ENCODE results near the gene CDCP1.
A peak's percentile ranks its signal among the peaks of the same experiment; 100 is the strongest.
"Not testable (repeated sequence)": the region's sequence is repeated elsewhere in the genome, so short reads cannot be mapped to it uniquely, and the experiment has no call there.

Gene CDCP1

DNA sequence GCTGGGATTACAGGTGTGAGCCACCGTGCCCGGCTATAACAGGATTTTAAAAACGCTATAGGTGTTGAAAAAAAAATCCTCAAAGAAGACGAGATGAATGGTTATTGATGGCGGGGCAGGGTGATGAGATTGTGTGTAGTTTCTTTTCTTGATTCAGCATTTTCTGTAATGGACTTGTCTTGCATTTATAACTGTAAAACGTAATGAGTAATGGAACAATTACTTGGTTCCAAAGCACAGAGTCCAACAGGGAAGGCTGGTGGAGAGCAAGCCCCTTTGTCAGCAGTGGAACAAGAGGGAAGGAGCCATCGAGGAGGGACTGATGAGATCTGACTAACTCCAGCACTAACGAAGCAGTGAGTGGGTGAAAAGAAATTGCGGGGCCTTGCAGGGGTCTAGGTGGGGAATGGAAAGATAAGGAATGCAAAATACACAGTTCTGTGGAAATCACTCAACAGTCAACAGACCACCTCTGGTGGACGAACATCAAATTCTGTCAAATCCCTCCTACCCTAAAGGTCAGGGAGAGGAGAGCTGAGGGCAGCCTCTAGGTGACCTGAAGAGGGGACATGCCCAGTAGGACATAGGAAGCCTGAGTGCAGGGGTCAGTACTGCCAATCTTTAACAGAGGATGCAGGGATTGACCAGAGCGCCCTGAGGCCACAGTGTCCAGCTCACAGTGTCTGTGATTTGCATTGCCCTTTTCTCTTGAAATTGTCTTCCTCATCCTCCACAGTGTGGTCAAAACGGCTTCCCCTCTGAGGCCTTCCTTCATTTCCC, 23.1 kb upstream of the CDCP1 start:
- no peak for DNase-seq

- DNase-seq = no peak
Observed at GRCh38 chr3:45168451-45168850, 22.3 kb upstream of the CDCP1 start.

DNA sequence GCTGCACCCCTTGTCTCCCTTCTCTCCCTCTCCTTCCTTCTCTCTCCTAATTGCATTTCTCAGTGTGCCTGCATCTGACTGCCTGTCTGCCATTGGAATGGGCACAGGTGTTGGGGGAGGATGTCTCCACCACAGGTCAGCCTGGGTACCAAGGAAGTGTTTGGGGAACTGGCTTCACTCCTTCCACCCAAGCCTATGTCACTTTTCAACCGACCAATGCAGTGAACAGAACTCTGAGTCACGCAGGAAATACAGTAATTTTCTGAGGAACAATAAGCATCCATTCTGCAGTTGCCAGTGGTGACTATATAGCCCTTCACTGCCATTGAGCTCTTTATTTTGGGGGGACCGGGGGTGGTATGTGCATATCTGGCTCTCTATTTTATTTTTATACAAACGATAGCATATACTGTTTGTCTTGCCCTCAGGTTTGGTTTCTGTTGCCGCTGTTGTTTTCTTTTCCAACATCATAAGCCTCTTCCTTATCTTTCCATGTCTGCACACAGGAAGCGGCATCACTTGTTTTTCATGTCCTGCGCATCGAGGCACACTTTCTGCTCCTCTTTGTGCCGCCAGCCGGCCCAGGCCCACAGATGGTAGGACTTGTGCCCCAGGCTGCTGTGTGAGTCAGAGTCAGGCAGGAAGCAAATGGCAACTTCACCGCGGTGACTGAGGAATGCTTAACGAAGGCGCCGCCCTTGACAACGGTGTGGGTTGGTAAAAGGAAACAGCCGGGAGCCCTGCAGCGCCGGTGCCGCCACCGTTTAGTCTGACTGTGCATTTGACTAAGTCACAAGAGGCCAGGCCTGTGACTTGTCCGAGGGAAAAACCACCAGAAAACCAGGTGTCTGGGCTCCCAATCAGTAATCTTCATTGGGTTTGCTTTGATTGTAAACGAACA, 21.1 kb upstream of the CDCP1 start:
- peak; percentile 39 for DNase-seq

GRCh38 chr3:45166321-45166879, 20.2 kb upstream of the CDCP1 start:
- DNase-seq = no peak

GRCh38 chr3:45165497-45166283, 19.5 kb upstream of the CDCP1 start:
- DNase-seq = no peak

DNA sequence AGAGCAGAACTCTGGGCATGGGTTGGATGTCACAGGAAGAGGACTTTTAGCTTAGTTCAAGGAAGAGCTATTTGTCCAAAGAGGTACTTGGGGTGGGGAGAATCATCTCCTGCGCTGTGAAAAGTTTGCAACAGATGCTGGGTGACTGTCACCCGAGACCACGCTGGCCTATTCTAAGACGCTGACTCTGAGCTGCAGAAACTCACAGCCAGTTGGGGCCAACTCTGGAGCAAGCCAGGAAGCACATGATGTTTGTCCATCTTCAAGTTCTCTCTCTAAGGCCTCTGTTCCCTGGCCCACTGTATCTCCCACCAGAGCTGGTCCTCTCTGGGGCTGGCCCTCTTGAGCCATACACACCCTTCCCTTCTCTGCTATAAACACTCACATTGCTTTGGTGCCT, 17.9 kb upstream of the CDCP1 start:
- no peak for DNase-seq

DNA sequence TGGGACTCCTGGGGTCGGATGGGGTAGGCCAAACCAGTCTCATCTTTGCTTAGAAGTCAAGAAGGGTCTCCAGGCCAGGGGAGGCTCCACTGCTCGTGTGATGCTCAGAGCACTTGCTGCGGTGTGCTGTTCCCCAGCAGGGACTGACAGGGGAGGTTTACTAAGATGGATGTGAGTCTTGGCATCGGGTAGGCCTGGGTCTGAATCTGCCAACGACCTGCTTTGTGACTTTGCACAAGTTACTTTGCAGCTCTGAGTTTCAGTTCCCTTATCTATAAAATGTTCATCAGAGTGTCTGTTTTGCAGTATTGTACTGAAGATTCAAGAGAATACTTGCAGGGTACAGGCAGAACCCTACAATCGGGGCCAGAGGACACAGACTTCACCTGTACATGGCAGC, 17.3 kb upstream of the CDCP1 start:
- DNase-seq = no peak

DNA sequence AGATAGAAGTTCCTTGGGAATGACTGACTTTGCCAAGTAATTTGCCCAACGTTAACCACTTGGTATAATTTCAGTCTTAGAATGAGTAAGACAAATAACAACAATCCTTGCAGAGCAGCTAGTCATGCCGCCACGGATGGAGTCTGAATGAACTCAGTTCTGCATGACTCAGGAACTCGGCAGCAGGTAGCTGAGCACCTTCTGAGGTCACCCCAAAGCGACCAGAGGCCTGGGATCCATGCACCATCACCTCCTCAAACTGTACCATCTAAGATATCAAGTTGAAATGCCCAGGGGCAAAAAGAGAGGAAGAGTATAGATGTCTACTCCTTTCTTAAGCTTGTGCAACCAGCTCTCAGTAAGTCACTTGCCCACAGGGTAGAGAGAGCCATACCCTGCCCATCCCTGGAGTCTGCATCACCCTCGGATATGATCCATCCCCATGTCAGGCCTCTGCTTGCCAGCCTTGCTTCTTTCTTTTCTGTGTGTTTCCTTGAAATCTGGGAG, 8.5 kb upstream of the CDCP1 start:
- DNase-seq = no peak

DNA sequence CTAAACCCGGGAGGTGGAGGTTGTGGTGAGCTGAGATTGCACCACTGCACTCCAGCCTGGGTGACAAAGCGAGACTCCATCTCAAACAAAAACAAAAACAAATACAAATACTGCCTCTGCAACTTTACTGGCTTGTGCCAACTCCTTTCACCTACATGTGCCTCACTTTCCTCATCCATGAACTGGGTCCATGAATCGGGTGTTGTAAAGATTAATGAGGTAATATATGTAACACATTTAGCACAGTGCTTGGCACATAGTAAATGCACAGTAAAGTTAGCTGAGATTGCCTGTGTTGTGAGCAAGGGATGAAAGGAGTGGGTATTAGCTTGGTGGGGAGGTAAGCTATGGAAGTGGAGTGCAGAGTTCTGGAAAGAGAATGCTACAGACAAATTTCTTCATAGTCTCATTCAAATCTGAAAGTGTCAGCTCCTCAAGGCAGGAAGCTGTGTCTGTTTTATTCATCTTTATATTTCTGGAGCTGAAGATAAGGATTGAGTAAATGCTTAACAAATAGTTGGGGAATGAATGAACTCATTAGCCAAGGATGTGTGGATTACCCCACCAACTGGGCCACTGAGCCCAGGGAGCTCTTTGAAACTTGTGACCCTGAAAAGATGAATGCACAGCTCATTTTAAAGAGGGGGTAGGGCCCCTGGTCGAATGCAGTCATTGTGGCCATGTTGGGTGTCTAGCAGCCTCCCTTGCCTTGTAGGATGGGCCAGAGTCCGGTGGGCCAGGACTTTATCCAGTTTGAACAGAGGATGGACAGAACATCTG, 7.7 kb upstream of the CDCP1 start:
- DNase-seq = no peak

DNA sequence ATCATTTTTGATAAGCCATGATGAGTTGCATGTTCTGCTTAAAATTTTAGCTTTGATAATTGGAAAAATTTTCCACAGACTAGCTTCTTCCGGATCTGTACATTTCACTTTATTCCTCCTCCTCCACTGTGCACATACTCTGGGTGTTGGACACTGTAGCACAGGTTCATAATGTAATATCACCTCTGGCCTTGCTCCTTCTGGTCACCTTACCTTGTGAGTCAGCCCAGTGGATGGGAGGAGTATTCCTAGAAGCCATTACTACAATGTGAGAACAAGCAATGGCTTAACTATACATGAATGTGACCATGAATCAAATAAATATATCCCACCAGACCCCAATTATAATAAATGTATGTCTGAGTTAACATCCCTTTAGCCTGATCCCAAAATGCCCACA, 6.1 kb upstream of the CDCP1 start:
- no peak for DNase-seq

- DNase-seq = no peak
Observed at GRCh38 chr3:45151100-45151499, 4.9 kb upstream of the CDCP1 start.

DNA sequence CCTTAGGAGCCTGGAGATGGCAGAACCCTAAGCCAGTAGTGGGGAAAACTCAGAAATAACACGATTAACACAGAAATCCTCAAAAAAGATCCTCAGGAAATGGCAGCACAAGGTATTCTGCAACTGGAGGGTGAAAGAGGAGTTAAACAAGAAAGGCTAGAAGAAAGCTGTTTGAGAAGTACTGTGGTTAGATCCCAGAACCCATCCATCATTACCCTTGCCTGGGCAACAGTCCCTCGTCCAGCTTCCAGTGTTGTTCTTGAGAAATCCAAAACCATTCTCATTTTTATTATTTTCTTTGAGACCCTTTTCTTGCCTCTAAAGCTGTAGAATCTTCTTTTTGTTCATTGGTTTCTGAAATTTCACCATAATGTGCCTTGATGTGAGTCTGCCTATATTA, 2.7 kb upstream of the CDCP1 start:
- DNase-seq = no peak

DNA sequence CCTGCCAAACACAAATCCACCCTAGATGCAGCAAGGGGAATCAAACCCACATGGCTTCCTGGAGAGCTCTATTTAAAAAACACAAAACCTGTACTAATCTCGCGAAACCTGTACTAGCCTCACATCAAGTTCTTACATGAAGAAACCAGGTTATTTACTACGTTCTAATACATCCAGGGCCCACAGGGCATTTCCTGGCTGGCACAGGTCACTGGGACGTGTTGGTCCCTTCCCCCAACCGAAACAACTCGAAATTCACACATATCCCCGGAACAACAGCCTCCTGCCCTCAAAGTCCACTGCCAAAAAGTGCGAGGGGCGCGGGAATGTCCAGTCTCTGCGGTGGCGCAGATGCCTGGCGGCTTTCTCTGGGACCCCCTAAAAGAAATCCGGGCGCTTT, 955 bp downstream of the CDCP1 start:
- no peak for DNase-seq

- no peak for DNase-seq
Observed at GRCh38 chr3:45143673-45144671, 2.2 kb downstream of the CDCP1 start.

- DNase-seq = not testable (repeated sequence)
Observed at GRCh38 chr3:45140770-45141155, 5.4 kb downstream of the CDCP1 start.

DNA sequence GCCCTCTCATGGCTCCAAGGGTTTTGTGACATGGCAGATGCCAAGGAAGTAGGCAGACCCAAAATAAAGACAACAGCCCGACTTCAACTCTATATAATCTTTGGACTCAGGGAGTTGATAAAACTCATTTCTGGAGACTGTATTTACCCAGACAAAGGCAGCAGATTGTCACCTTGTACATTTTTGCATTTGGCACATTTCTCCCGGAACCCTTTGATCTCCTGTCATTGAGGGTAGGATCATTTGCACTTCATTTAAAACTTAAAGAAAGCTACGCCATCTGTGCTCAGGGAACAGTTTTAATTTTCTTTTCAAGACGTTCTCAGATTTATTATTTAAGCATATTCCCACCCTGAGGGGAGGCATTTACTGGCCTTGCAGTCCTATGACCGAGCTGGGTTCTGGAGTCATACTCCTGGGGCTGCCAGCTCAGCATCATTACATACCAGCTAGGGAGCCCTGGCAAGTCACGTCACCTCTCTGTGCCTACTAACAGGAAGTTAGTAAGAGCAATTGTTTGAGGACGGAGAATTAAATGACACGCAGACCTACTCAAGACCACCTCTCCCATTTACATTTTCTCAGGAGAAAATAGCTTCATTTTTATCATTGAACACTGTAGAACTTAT, 5.9 kb downstream of the CDCP1 start:
- no peak for DNase-seq

DNA sequence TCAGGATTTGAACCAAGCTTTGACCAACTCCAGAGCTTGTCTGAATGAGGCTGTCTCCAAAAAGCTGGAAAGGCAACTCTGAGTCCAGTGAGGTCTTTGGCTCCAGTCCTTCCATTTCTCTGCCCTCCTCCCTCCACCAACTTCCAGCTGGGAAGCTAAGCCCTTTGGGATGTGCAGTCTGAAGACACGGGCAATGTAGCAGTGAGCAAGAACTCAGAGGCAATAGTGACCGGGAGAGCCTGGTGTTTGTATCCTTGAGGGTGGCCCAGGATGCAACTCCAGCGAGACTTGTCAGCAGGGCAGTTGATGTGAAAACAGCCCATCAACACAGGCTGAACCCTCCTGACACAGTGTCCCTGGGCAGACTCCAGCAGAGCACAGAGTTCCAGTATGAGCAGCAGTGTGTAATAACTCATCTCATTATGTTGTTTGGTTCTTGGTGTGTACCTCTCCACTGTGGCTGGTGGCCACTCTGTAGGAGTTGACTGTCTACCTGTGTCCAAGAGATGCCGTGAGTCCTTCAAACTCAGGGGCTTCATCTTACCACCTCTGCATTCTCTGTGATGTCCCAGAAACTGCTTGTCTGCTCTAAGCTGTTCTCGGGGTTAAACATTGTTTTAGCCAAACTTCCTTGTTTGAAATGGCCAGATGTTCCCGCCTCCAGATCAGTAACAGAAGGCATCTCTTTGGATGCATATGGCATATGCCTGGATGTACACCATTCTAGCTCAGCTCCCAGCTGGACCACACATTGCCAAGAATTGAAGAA, 6.6 kb downstream of the CDCP1 start:
- DNase-seq = peak; percentile 46

DNA sequence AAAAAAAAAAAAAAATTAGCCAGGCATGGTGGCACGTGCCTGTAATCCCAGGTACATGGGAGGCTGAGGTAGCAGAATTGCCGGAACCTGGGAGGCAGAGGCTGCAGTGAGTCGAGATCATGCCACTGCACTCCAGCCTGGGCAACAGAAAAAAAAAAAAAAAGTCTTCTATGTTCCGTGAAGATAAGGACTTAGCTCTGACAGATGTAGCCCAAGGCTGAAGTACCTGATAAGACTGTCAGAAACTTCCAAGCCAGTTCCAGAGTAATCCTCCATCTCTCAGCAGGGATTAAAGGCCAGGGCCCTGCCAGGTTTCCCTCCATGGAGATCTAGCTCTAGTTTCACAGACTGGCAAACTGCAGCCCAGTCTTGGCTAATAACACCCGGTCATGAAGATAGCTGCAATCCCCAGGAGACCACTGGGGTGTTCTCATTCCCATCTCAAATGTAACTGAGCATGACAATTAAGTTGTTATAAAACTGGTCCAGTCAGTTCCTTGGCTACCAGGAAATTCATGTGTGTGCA, 8.5 kb downstream of the CDCP1 start:
- no peak for DNase-seq

DNA sequence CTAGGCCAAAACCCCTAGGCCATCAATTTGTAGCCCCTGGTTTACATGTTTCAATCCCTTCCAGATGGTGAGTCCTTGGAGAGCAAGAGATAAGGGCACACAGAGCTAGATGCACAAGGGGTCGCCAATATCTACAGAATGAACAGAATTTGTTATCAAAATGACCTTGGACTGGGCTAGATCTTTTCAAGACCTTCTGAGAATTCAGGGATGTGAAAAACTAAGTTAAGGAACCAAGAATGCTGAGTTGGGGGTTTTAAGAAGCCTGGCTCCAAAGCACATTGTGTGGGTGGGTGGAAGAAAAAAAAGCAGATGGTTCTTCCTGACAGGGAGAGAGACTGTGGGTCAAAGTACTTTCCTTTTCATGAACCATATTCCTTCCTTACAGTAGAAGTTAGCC, 10.2 kb downstream of the CDCP1 start:
- DNase-seq = no peak
